Activated CD8-positive, alpha-beta memory T cell treated with anti-CD3 and anti-CD28 coated beads, Interleukin-2, amount 50 U/mL, for 24 hours (primary cell): ENCODE data around the gene PARD3.
"Not testable (repeated sequence)": the region's sequence is repeated elsewhere in the genome, so short reads cannot be mapped to it uniquely, and the experiment has no call there.

Experiments
- DNase-seq: peaks from one replicate; pipeline ENCODE4 v3.0.0-alpha.2; 2020; ENCODE audit errors: extremely low read depth

The PARD3 gene

DNA sequence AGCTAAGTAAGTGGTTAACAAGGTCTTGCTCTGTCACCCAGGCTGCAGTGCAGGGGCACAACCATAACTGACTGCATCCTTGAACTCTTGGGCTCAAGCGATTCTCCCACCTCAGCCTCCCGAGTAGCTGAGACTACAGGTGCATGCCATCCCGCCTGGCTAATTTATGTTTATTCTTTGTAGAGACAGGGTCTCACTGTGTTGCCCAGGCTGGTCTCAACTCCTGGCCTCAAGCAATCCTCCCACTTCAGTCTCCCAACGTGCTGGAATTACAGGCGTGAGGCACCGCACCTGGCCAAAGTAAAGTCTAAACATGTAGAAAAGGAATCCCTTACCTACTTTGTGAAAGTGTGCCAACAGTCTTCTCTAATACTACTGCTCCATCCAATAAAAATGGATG is 17.9 kb downstream of the PARD3 start:
- DNase-seq, result no peak

DNA sequence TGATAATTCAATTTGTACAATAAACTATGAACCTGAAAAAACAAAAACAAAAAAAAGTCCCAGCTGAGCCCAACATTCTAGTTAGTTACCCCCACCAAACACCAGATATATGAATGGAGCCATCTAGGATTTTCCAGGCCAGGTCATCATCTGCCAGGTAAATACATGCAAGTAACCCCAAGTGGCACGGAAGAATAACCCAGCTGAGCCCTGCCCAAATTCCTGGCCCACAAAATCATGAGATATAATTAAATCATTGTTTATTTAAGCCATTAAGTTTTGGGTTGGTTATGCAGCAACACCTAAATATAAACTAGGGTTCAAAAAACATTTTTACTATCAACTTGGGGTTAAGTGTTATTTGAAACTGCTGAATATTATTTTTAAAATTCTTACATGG is 19.0 kb downstream of the PARD3 start:
- no peak for DNase-seq

DNA sequence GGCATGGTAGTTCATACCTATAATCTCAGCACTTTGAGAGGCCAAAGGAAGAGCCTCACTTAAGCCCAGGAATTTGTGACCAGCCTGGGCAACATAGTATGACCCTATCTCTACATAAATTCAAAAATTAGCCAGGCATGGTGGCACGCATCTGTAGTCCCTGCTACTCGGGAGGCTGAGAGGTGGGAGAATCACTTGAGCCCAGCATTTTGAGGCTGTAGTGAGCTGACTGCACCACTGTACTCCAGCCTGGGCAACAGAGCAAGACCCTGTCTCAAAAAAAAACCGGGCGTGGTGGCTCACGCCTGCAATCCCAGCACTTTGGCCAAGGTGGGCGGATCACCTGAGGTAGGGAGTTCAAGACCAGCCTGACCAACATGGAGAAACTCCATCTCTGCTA is 19.8 kb downstream of the PARD3 start:
- no peak for DNase-seq

DNA sequence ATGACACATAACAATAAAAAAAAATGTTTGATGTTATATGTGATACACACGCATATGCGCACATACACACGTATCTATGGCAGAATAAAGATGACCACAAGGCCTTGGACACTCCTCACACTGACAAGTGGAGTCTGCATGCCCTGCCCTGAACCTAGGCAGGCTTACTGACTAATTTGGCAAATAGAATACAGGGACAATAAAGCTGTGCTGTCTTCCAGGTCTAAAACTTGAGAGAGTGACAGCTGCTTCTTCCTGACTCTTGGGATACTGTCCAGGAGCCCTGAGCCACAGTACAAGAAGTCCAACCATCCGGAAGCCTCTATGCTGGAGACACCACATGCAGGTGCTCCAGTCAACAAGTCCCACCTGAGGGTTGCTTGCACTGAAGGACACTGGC is 20.3 kb downstream of the PARD3 start:
- DNase-seq, result no peak

DNA sequence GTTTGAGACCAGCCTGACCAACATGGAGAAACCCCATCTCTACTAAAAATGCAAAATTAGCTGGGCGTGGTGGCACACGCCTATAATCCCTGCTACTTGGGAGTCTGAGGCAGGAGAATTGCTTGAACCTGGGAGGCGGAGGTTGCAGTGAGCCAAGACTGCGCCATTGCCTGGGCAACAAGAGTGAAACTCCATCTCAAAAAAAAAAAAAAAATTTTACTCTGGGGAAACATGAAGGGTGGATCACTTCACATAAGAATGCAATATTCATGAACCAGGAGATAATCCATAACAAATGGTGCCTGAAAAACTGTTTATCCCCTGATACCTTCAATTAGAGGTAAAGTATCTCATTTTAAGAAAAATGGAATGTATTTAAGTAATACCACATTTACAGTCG is 21.5 kb downstream of the PARD3 start:
- DNase-seq, result not testable (repeated sequence)

DNA sequence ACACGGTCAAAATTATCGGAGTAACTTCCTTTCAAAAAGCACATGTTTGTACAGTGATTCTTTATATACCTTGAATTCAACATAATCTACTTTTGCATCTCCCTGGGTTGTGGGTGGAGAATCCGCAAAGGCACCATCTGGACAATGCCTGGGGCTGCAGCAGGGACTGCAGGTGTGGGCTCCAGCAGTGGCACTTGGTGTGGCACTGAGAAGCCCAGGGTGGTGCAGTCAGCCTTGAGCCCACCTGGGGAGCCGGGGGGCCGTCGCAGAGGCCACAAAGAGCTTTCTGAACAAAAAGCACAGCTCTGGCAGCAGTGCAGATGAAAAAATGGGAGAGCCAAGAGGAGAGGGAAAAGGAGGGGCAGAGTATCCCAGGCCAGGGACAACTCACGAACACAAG is 22.2 kb downstream of the PARD3 start:
- DNase-seq, result no peak

DNA sequence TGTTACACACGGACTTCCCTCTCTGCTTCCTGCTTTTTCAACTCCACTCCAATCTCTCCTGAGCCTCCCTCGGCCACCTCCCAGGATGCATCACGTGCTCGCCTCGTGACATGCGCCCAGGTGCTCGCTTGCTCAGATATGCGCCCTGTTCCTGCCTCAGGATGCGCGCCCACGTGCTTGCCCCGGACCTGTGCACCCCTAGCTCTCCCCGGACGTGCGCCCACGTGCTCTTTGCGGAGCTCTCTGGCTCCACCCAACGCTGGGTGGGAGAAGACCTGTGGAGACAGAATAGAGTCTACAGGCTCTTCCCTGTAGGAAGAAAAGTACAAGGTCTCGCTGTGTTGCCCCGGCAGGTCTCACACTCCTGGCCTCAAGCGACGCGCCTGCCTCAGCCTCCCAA is 23.1 kb downstream of the PARD3 start:
- no peak for DNase-seq

DNA sequence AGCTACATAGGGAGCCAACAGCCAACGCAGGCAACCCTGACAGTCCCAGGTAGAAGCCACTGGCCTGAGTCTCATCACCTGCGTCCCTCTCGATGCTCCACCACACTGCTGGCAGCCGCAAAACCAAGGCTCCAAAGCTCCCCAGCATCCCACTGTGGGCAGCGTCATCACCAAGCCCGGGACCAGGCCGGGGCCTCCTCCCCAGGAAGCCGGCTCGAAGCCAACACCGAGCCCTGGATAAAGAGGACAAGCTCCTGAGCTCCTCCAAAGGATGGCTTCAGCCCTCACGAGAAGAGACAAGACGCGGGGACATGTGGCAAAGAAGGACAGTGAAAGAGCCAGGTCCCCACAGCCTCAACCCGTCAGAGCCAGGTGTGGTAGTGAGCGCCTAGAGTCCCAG is 23.9 kb downstream of the PARD3 start:
- DNase-seq, result no peak

DNA sequence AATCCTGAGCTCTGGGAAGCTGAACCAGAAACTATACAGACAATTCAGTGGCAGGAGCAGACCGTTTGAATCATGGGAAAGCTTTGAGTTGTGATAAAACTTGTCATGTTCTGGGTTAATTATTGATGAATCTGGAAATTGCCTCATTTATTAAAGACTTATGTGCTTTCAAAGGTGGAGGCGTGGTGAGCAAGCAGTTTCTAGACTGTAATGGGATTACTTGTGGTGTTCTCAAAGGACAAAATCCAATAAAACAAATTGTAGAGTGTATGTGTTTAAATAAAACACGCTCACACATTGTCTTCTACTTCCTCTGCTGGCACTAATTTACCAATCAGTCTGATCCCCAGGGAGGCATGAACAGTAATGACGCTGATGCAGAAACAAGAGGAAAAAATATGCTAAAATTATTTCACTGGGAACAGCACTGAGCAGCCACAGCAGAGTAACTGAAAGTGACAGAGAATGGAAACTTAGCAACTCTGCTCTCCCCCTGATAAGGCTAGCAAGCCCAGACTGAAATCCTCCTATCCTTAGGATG is 25.1 kb downstream of the PARD3 start:
- DNase-seq, result no peak

DNA sequence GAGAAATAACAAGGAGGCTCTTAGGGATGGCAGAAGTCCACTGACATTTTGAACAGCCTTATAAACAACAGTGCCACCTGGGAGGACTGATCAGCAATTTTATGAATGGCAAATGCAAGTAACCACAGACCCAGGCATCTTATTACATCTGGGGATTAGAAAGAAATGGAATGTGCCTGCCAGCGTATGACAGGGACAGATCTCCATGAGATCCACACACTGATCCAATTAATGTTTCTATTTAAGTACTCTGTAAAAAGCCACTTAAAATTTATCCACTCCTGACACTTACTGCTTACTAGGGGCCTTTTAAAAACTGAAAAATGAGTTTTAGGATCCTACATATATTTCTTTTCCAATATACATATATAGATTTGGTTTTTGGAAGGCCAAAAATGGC is 28.6 kb downstream of the PARD3 start:
- no peak for DNase-seq

DNA sequence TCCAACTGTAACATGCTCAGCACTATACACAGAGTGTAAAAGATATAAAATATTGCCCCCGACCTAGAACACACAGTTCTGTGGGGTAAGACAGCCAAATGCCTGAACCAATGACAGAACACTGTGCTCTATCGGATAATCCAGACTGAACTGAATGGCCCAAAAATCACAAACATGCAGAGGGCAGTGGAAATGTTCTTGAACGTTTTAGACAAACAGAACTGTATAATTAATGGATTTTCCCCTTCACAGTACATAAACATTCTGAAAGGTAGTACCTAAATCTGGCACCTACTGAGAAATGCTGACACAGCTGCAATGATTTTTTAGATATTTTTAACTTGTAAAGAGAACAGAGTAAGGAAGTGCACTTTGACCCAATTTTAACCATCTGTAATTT is 33.4 kb downstream of the PARD3 start:
- DNase-seq, result no peak

DNA sequence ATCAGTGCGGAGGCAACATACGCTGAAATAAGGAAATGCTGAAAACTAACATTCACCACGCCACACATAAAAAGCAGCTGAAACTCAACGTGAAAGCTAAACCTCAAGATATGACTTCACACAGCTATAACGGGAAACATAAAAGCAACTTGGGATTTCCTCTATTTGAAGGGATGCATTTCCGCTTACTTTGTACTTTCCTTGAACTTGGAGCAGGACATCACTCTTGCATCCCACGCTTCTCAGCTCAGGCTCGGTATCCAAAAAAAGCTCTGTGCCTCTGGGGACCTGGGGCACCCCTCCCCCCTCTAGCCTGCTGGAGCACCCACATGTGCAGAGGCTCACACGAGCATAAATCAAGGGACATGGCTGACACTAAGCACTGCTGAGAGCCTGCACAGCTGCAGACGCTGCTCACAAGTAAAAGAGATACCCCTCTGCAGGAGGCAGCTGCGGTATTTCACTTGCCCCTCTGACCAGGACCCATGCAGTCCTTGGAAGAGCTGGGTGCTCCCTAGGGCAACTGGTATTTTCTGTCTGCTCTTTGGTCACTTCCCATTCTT is 34.2 kb downstream of the PARD3 start:
- DNase-seq, result no peak

DNA sequence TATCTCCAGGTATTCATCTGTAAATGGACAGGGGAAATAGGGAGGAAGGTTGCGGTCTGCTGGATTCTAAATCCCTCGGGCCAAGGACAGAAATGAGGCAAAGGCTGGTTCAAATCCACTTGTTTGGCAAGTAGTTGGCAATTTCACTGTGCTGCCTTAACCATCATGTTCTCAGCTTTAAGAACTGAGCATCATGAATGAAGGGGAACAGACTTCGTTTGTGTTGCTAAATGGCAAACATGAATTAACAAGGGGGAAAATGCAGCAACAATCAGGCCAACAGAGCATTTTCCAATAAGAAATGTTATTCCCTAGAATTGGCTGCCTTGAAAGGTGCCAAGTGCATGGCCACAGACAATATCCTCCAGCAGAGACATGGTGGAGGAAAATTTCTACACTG is 36.9 kb downstream of the PARD3 start:
- no peak for DNase-seq

DNA sequence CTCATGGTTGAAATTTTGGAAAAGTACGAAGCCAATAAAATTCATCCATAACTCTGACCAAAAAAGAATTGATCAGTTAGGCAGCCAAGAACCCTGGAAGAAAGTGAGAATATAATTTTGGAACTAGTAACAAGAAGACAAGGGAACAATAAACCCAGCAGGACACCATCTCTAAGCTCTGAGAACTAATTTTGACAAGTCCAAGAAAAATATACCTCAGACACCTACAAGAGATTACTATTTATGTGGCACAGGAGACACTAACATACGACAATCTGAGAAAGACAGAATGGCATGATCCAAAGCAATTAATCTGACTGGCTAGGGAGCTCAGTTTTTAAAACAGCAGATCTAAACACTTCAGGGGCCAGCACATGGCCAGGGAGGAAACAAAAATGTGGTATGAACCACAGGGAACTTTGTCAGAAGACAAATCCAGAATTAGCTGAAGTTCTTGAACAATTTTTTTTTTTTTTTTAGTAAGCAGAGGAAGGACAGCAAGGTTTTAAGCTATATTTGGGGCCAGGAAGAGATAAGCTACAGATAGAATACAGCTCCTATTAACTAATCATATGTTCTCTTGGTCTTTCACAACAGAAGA is 38.9 kb downstream of the PARD3 start:
- no peak for DNase-seq

DNA sequence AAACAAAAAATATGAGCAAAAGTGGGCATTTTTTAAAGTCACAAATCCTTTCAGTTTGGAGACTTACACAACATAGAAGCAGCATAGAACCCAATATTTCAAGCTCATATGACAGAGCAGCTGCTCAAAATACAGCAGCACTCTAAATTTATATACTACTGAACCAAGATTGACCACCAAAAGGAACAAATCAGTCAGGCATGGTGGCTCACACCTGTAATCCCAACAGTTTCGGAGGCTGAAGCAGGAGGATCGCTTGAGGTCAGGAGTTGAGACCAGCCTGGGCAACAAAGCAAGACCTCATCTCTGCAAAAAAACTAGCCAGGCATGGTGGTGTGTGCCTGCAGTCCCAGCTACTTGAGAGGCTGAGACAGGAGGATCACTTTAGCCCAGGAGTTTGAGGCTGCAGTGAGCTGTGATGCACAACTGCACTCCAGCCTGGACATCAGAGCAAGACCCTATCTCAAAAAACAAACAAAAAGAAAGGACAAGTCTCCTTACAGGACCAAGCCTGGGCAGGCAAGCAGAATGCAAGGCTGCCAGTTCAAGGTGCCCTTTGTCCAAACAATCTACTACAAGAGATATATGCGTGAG is 40.0 kb downstream of the PARD3 start:
- DNase-seq, result no peak

DNA sequence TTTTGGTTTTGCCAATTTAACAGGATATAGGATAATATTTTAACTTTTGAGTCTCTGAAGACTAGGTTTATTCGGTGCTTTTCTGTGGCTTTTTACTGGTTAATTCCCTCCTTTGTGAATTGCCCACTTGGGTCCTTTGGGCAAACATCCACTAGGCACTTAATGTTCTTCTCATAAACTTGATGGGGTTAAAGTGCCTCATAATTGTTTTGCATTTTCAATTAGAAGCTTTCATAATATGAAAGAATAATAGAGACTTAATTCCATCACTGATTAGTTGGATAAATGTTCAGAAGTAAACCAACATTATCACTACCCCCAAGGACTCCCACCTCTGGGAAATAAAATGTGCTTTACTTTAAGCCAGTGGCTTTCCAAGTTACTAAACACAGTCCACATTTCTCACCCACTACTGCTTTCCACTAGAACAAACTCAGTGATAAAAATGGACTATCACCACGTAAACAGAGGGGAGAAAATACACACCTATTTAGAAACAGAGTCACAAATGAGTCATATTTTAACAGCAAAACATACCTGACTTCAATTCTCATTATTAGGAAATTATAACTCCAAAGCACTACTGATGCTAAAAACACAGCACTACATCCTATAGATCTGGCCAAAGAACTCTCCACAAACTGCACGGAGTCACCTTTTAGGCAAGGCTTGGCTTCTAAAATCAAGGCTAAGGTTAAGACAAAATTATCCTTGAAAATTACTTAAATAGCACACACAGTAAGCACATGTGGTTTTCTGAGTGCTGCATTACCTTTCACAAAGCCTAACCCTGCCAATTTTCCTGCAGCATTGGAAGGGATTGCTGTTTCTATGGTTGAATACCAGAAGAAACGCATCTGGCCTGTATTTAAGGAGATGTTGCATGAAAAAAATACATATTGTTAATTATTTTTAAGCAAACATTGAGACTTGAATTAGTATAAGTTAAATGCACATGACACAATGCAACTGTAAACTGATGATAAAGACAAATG is 41.2 kb downstream of the PARD3 start:
- no peak for DNase-seq

DNA sequence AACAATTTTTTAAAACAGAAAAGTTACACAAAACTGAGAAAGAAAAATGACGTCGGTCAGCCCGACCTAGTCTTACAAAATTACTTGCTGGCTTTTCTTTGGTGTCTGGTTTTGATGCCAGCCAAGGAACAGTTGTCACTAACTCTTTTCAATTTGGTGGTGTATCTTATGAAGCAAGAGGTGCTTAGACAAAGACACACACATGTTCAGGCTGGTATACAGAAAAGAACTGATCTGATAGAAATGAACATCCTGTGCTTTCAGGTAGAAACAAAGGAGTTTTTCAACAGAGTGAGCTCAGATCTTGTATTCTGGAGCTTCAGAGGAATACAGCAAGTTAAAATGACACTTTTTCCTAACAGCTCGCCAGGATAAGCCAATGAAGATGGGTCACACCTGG is 43.6 kb downstream of the PARD3 start:
- DNase-seq, result no peak

DNA sequence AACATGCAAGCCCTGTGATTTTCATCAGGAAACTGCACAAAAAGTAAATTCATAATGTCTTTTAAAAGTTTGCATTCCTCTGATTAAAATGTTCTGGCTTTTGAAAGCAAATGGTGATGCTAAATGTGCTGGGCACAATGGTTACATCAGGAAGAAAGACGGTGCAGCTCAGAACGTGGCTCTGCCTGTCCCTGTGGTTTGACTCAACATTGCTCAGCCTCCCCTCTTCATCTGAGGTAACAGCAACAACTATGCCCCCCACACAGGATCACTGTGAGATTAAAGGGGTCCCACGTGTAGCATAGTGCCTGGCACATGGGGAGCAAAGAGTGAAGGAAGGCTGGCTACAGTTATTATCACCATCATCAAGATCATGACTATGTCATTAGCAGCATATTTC is 44.0 kb downstream of the PARD3 start:
- no peak for DNase-seq

DNA sequence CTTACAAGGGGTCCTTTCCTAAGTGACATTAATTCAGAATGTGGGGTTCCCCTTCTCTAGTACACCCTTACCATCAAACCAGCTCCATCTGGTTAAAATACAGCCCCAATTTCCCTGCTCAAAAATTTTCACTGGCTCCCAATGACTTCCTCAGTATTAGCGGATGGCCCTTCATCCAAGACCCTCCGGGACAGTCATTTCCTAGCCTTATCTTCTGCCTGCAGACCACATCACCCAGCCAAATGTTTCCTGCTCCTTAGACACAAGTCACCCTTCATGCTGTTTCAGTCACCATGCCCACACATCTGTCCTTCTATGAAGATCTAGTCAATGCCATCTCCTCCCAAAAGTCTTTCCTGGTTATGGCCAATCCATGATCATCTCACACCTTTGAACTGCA is 45.2 kb downstream of the PARD3 start:
- DNase-seq, result no peak

DNA sequence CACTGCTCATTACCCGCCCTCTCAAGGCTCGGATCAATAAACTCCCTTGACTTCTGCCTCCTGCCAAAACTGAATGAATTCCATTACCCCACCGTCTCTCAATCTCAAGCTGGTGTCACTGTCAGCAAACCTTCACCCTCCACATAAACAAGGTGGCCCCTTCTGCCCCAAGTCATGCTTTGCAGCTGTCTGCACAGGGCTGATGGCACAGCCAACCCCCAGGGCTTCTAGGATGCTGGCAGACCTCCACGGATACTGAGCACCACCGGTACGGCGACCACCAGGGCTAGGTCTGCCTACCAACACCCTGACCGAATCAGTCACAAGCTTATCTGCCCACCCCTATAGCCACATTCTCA is 46.1 kb downstream of the PARD3 start:
- DNase-seq, result no peak

DNA sequence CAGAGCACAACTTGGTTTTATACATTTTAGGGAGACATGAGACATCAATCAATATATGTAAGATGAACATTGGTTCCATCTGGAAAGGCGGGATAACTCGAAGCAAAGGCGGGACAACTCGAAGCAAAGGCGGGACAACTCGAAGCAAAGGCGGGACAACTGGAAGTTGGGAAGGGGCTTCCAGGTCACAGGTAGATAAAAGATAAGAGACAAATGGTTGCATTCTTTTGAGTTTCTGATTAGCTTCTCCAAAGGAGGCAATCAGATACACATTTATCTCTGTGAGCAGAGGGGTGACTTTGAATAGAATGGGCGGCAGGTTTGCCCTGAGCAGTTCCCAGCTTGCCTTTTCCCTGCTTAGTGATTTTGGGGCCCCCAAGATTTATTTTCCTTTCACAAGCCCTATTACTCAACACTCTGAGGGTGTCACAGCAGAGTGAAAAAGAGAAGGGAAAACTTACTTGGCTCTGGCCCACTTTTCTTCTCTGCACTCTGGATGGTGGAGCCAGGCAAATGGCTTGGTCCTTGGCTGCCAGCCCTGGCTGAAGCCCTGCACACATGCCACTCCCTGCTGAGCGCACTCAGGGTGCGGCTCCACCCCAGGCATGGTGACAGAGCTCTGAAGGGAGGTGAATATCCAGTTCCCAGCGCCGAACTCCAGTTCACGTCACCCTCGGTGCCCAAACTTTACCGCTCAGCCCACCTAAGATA is 46.7 kb downstream of the PARD3 start:
- no peak for DNase-seq
